Cerebellar cortex (tissue), 1 donor: ENCODE data around the gene ZBTB8B.
"Not testable (repeated sequence)": the region's sequence is repeated elsewhere in the genome, so short reads cannot be mapped to it uniquely, and the experiment has no call there.

Experiments
- DNase-seq: peaks from one replicate; pipeline ENCODE4 v3.0.0-alpha.2; 2015; ENCODE audit warnings: low spot score

ZBTB8B gene

GRCh38 chr1:32470431-32470830 lies 5.6 kb downstream of the ZBTB8B start:
- DNase-seq = no peak

DNA sequence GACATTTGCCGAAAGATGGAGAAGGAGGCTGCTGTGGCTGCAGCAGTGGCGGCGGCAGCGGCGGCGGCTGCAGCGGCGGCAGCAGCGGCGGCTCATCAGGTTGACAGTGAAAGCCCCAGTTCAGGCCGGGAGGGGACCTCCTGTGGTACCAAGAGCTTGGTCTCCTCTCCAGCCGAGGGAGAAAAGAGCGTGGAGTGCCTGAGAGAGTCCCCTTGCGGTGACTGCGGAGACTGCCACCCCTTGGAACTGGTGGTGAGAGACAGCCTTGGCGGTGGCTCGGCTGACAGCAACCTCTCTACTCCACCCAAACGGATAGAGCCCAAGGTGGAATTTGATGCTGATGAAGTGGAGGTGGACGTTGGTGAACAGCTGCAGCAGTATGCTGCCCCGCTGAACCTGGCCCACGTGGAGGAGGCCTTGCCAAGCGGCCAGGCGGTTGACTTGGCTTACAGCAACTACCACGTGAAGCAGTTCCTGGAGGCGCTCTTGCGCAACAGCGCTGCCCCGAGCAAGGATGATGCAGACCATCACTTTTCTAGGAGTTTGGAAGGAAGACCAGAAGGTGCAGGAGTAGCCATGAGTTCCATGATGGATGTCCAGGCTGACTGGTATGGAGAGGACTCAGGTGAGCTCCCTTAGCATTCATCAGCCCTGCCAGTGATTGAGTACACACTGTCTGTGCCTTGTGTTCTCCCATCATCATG lies 6.3 kb downstream of the ZBTB8B start:
- DNase-seq = no peak

- DNase-seq = no peak
Observed at GRCh38 chr1:32471695-32472362, 7.0 kb downstream of the ZBTB8B start.

- not testable (repeated sequence) for DNase-seq
Observed at GRCh38 chr1:32472966-32473365, 8.1 kb downstream of the ZBTB8B start.

GRCh38 chr1:32474954-32475353 lies 10.1 kb downstream of the ZBTB8B start:
- no peak for DNase-seq

DNA sequence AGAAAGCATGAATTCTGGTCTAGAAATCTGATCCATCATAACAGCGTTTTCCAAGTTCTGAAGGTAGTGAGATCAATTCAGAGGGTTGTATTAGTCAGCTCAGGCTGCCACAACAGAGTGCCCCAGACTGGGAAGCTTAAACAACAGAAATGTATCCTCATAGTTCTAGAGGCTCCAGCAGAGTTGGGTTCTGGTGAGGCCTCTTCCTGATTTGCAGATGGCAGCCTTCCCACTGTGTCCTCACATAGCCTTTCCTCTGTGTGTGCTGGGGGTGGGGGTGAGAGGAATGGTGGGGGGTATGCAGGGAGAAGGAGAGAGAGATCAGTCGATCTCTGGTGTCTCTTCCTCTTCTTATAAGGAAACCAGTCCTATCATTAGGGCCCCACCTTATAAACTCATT lies 15.1 kb downstream of the ZBTB8B start:
- no peak for DNase-seq

DNA sequence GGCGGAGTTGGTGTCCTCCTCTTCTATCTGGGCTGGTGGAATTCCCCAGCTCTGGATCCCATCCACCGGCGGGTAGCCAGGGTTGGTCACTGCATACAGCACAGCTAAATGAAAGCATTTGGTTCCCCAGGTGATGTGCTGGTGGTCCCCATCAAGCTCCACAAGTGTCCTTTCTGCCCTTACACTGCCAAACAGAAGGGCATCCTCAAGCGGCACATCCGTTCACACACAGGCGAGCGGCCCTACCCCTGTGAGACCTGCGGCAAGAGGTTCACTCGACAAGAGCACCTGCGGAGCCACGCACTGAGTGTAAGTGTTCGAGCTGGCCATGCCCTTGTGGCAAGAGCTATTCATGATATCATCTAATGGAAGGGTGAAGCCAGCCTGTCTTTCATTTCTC lies 15.9 kb downstream of the ZBTB8B start:
- DNase-seq = no peak

GRCh38 chr1:32481788-32482187 lies 16.9 kb downstream of the ZBTB8B start:
- DNase-seq = not testable (repeated sequence)

- DNase-seq = no peak
Observed at GRCh38 chr1:32485554-32486255, 20.8 kb downstream of the ZBTB8B start.

DNA sequence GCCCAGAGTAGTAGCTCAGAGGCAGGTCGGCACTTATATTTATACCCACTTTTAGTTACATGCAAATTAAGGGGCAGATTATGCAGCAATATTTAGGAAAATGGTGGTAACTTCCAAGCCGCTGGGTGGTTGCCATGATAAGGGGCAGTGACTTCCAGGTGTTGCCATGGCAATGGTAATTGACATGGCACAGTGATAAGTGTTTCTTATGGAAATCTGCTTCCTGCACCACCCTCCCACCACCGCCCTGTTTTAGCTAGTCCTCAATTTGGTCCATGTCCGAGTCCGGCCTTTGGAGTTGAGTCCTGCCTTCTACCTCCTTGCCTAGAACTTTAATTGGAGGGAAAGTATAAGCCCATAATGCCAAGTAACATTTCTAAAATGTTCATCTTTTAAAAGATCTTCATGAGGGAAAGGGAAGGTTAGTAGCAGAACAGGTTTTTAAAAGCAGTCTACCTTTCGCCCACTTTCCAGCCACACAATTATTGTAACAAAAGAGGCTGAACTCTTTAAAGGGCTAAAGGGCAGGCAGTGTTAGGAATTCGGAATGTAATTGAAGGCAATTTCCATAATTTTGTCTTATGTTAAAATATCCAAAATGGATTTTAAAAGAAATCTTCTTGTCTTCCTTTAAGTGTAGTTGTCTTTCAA lies 21.7 kb downstream of the ZBTB8B start:
- no peak for DNase-seq

- DNase-seq = no peak
Observed at GRCh38 chr1:32487182-32487581, 22.3 kb downstream of the ZBTB8B start.

DNA sequence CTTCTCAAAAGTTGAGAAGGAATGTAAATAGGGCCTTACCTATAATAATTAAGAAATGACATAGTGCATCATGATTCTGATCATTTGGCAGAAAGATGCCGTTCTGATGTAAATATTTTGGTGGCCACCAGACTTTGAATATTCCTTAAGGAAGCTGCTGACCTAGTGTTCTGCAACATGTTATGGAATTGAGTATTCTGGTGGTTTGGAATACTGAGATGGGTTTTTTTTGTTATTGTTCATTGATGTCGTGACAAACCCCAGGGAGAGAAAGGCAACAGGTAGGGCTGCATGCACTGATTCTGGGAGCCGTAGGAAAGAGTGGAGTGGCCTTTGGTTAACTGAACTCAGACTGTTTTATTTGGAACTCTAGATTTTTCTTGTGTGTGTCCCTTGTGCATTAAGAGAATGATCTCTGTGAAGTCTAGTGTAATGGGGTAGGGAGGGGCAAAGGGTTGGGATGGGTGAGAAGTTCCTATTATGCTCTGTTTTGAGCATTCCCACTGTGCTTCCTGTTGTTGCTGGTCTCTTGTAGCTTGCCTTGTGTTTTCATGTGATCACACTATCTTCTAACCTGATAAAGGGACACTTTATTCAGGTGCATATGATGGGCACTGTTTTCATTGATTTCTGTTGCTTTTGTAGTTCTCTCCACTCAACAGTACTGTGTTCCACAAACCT lies 25.0 kb downstream of the ZBTB8B start:
- no peak for DNase-seq

- no peak for DNase-seq
Observed at GRCh38 chr1:32491386-32491785, 26.5 kb downstream of the ZBTB8B start.

GRCh38 chr1:32494196-32494595 lies 29.3 kb downstream of the ZBTB8B start:
- no peak for DNase-seq

DNA sequence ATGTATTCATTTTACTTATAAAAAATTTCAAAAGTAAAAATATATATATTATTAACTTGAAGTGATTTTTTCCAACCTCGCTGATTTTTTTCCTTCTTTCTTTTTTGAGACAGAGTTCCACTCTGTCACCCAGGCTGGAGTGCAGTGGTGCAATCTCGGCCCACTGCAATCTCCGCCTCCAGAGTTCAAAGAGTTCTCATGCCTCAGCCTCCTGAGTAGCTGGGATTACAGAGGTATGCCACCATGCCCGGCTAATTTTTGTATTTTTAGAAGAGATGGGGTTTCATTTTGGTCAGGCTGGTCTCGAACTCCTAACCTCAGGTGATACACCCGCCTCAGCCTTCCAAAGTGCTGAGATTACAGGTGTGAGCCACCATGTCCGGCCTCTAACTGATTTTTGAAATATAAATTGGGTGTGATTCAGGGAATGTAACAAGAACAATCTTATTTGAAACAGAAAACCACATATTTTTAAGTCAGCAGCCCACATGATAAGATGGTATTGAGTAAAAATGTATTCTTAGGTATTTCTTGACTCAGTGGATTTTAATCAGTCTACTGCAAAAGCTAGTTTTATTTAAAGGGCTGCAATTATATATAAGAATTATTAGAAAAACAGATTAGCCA lies 30.0 kb downstream of the ZBTB8B start:
- no peak for DNase-seq

DNA sequence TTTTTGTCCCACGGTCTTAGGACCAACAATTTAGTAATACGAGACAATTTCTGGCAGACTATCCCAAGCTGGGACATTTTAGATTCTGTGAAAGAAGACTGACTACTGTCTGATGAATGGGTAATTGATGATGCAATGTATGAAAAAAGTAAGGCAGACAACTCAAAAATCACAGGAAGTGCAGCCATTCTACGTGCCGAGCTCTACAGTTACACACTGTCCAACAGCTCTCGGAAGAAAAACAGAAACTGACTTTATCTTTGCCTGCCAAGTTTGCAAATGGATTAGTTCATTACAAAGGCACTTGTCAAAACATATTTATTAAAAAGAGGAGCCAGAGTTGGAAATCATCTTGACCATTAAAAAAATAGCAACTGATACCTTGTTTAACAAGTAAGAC lies 31.3 kb downstream of the ZBTB8B start:
- no peak for DNase-seq

DNA sequence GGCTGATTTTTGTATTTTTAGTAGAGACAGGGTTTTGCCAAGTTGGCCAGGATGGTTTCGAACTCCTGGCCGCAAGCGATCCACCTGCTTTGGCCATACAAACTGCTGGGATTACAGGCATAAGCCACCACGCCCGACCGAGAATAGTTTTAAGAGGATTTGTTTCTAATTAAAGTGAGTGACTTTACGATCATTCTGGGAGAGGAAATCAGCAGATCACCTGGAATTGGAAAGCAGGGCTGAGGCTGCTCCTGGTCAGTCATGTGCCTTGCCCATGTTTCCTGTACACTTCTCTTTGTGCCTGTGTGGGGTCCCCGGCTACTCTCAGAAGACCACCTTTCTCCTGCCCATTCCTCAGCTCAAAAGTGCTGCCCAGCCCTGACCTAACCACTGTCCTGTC lies 33.9 kb downstream of the ZBTB8B start:
- peak; percentile 70 for DNase-seq

- peak; percentile 50 for DNase-seq
Observed at GRCh38 chr1:32500387-32501209, 35.7 kb downstream of the ZBTB8B start.

GRCh38 chr1:32501865-32502264 lies 37.0 kb downstream of the ZBTB8B start:
- DNase-seq = no peak

- no peak for DNase-seq
Observed at GRCh38 chr1:32503153-32503552, 38.3 kb downstream of the ZBTB8B start.

- DNase-seq = no peak
Observed at GRCh38 chr1:32507021-32507420, 42.1 kb downstream of the ZBTB8B start.
